GM21576 (cell line): ENCODE data around the gene FLACC1.
"Not testable (repeated sequence)": the region's sequence is repeated elsewhere in the genome, so short reads cannot be mapped to it uniquely, and the experiment has no call there.

Experiments
- ATAC-seq: cut with Tn5 transposase; IDR thresholded peaks from one replicate; pipeline ENCODE4 v1.9.1; 2021; ENCODE audit warnings: mild to moderate bottlenecking, moderate library complexity; ENCODE audit not compliant: unreplicated experiment

FLACC1 gene

GRCh38 chr2:201350879-201351278, 6.3 kb downstream of the FLACC1 start:
- no peak for ATAC-seq

GRCh38 chr2:201349601-201350000, 7.5 kb downstream of the FLACC1 start:
- ATAC-seq: no peak

DNA sequence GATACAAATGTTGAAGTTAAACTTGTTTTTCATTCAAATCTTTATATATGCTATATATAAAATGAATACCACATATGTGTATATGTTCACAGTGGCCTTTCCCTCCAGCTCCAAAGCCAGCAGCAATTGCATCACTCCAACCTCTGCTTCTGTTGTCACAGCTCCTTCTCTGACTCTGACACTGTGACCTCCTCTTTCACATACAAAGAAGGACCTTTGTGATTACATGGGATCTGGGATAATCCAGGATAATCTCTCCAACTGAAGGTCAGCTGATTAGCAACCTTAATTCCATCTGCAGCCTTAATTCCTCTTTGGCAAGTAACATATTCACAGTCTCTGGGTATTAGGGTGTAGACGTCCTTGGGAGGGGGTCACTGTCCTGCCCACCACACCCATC, 8.4 kb downstream of the FLACC1 start:
- ATAC-seq: no peak

DNA sequence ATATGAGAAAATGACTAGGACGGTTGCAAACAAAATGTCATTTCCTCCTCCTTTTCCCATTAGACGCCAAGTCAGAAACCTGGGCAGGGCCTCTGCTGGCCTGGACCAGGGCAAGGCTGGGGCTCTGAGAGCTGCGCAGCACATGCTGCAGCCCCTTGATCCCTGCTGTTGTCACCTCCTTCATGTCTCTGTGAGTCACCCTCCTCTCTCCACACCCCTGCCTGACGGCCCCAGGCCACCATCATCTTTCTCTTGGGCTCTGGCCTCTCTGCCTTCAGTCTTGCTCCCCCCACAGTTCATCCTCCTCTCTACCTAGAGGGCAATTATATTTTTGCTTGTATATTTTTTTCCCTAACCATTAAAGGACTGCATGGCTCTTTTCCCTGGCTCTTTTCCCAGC, 10.0 kb downstream of the FLACC1 start:
- ATAC-seq: no peak

- no peak for ATAC-seq
Observed at GRCh38 chr2:201345625-201346213, 11.4 kb downstream of the FLACC1 start.

DNA sequence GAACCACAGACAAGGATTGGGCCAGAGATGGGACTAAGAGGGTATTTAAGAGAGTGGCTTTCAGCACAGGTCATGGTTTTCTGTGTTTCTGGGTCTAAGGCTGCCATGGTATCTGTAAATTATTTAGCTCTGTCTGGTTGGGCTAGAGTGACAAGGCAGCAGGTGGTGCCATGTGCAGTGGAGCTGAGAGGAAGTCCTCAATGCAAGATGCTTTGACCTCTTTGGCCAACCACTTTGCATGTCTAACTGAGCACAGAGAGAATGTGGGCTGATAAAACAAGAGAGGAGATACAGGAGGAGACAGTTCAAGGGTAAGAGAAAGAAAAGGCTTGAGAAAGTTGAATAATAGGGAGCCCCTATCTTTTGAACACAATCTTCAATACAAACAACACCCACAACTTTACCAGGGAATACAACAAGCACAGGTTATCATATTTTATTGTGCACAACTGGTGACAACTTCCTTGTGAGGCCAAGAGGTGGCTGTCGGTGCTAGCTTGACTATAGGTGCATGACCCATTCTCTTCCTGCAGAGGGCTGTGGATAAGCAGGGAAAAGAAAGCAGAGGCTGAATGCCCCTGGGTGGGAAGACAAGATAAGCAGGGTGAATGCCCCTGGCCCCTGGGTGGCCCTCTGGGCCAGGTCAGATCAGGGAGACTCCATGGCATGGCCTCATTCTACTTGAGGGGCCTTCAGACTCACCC, 12.3 kb downstream of the FLACC1 start:
- peak; percentile 75 for ATAC-seq

DNA sequence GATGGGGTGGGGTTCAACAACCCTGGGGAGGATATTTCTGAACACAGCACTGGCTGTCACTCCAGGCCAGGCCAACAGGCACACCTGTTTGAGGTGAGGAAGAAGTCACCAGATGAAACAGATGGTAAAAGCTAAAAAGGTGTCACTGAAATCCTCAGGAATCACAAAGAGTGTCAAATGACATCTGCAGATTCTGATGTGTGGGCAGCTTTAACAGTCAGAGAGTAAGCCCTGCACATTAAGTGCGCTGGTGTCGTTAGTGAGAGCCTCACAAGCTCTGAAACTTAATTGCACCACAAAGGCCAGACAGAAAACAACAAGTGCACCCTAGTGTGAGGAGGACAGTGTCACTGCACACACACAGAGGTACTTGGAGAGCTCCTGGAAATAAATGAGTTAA, 13.6 kb downstream of the FLACC1 start:
- no peak for ATAC-seq

GRCh38 chr2:201342923-201343322, 14.2 kb downstream of the FLACC1 start:
- no peak for ATAC-seq

DNA sequence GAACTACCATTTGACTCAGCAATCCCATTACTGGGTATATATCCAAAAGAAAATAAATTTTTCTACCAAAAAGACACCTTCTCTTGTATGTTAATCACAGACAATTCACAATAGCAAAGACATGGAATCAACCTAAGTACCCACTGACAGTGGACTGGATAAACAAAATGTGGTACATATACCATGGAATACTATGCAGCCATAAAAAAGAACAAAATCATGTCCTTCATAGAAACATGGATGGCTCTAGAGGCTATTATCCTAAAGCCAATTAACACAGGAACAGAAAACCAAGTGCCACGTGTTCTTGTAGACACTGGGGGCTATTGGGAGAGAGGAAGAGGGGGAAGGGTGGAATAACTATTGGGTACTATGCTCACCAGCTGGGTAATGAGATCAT, 27.7 kb downstream of the FLACC1 start:
- ATAC-seq: no peak

- ATAC-seq: no peak
Observed at GRCh38 chr2:201327678-201328077, 29.5 kb downstream of the FLACC1 start.

DNA sequence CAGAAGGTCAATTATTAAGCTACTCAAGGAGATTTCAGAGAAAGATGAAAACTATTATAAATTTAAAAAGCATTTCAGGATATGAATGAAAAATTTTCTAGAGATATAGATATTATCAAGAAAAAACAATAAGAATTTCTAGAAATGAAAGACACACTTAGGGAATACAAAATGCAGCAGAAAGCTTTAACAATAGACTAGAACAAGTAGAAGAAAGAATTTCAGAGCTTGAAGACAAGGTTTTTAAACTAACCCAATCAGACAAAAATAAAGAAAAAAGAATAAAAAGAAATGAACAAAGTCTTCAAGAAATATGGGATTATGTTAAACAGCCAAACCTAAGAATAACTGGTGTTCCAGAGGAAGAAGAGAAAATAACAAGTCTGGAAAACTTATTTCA, 34.4 kb downstream of the FLACC1 start:
- no peak for ATAC-seq

DNA sequence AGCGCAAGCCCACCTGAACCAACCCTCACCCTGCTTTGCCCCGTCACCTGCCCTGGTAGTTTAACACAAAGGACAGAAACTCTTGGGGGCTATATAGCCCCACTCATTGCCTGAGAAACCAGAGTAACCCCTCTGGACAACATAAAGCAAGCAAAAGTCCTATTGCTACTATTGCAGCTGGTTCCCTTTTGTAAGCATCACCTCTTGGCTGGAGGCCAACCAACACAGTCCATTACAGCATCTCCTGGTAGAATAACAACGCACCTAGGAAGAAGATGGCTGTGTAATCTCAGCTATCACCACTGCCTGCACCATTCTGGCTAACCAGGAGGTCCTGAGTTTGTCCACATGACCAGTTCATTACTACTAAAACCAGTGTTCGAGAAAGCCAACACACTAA, 36.4 kb downstream of the FLACC1 start:
- no peak for ATAC-seq

DNA sequence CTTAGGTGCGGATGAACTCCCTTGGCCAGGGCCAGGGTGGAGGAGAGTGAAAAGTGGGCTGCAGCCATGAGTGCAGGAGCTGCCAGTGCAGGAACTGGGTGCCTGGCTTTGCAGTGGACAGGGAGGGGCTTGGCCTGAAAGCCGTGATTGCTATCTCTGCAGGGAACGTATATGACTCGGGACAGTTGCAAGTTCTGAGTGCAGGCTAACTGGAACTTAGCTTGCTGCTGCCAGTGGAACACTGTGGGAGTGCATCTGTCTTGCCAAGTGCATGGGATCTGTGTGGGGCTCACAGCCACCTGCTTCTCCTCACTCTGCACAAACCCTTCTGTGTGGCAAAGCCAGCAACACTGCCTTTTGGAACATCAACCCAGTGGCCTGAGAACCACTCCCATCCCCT, 36.9 kb downstream of the FLACC1 start:
- no peak for ATAC-seq

DNA sequence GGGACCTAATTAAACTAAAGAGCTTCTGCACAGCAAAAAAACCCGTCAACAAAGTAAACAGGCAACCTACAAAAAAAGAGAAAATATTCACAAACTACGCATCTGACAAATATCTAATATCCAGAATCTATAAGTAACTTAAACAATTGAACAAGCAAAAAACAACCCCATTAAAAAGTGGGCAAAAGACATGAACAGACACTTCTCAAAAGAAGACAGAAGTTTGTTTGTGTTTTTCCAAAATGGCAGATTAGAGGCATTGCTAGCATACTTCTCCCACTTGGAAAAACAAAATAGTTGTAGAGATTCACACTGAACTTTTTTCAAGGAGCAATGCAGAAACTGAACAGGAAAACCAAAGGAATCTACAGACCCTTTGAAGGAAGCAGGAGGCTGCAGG, 37.6 kb downstream of the FLACC1 start:
- ATAC-seq: no peak

- no peak for ATAC-seq
Observed at GRCh38 chr2:201313362-201313761, 43.8 kb downstream of the FLACC1 start.

GRCh38 chr2:201308914-201309313, 48.2 kb downstream of the FLACC1 start:
- no peak for ATAC-seq

DNA sequence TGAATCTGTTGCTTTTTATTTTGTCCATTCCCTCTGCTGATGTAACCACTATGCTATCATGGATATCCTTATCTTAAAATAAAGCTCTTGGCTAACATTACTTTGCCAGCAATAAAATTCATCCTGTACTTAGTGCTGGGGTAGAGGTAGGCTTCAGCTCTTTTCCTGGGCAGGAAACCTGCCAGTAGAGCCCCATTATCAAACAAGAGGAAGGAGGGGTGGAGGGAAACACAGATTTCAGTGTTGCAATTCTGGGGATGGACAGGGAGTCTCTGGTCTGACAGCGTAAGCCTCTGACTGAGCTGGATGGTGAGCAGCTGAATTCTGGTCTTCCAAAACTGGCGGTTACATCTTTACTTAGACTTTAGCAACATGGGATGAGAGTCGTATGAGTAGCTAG, 49.3 kb downstream of the FLACC1 start:
- no peak for ATAC-seq

DNA sequence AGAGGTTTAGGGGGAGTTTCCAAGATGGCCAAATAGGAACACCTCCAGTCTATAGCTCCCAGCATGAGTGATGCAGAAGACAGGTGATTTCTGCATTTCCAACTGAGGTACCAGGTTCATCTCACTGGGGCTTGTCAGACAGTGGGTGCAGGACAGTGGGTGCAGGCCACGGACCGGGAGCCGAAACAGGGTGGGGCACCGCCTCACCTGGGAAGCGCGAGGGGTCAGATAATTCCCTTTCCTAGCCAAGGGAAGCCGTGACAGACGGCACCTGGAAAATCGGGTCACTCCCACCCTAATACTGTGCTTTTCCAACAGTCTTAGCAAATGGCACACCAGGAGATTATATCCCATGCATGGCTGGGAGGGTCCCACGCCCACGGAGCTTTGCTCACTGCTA, 57.2 kb downstream of the FLACC1 start:
- ATAC-seq: not testable (repeated sequence)

DNA sequence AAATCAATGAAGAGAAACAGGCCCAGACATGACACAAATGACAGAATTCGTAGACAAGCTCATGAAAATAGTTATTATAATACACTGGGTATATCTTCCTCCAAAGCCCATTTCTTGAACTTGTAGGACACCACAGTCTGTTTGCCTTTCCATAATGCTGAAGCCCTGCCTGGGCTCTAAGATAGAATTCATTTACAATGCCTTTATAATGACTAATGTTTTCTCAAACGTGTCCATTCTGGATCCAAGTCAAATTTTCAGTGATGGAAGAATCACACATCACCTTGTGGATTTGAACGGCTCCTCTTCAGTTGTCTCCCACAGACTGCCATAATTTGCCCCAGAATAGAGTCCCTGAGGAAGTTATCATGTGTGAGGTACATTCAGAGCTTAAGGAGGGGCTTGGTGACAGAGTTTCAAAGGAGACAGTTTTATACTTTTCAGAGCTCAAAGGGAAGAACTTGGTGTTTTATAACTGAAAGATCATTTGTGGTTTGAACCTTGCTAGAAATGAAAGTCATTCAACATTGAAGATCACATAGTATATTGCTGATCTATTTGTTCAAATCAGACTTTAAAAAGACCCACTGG, 58.6 kb downstream of the FLACC1 start:
- no peak for ATAC-seq

DNA sequence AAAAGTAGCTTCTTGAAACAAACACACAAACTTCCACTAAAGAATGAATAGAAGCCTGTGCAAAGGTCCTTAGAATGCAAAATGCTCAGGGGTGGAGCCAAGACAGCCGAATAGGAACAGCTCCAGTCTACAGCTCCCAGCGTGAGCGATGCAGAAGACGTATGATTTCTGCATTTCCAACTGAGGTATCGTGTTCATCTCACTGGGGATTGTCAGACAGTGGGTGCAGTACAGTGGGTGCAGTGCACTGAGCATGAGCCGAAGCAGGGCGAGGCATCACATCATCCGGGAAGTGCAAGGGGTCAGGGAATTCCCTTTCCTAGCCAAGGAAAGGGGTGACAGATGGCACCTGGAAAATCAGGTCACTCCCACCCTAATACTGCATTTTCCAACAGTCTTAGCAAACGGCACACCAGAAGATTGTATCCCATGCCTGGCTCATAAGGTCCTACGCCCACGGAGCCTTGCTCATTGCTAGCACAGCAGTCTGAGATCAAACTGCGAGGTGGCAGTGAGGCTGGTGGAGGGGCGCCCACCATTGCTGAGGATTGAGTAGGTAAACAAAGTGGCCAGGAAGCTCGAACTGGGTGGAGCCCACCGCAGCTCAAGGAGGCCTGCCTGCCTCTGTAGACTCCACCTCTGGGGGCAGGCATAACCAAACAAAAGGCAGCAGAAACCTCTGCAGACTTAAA, 66.5 kb downstream of the FLACC1 start:
- ATAC-seq: not testable (repeated sequence)

- ATAC-seq: no peak
Observed at GRCh38 chr2:201285499-201285898, 71.6 kb downstream of the FLACC1 start.
